IPS DF 6.9 (cell line): ENCODE results near the gene SIGMAR1.

Experiments
- DNase-seq: peaks from one replicate; pipeline ENCODE4 v3.0.0-alpha.2; 2013; ENCODE audit warnings: low read depth, low spot score
- H3K27ac ChIP-seq: one replicate; pipeline ENCODE4 v1.5.1; 2013; ENCODE audit warnings: low read length, control low read depth
- H3K27me3 ChIP-seq: 2 replicates; pipeline ENCODE4 v1.6.1; 2013; ENCODE audit warnings: mild to moderate bottlenecking, low read length; ENCODE audit not compliant: control insufficient read depth, insufficient read depth
- H3K36me3 ChIP-seq: 2 replicates; pipeline ENCODE4 v1.6.1; 2013; ENCODE audit warnings: low read length; ENCODE audit not compliant: control insufficient read depth, insufficient read depth
- H3K4me1 ChIP-seq: 2 replicates; pipeline ENCODE4 v1.6.1; 2013; ENCODE audit warnings: low read length; ENCODE audit not compliant: control insufficient read depth, insufficient read depth
- H3K4me3 ChIP-seq: 2 replicates; pipeline ENCODE4 v1.5.1; 2013; ENCODE audit warnings: mild to moderate bottlenecking, low read length
- H3K9me3 ChIP-seq: 2 replicates; pipeline ENCODE4 v1.6.1; 2013; ENCODE audit warnings: low read length, inconsistent platforms; ENCODE audit not compliant: control insufficient read depth, insufficient read depth
- WGBS: extraction: QIAGEN DNeasy Blood & Tissue Kit; methylation state at CpG from one replicate; pipeline ENCODE4 v1.1.7; 2013; ENCODE audit warnings: mixed read lengths, missing lambda C conversion rate; ENCODE audit not compliant: insufficient read length, insufficient coverage; 5-methylcytosine and 5-hydroxymethylcytosine counted together

SIGMAR1 gene

GRCh38 chr9:34601937-34602573, 35.5 kb downstream of the SIGMAR1 start:
- H3K27ac ChIP-seq, result no peak overlapping the region
- no peaks in the 10 kb centered on the region for H3K27me3 ChIP-seq
- no peak overlapping the region for H3K4me3 ChIP-seq
- no peaks in the 10 kb centered on the region for H3K4me1 ChIP-seq
- no peaks in the 10 kb centered on the region for H3K36me3 ChIP-seq
- WGBS, result no CpG with 5 or more reads among the region's 6 CpGs
- no peak for DNase-seq
- H3K9me3 ChIP-seq, result no peaks in the 10 kb centered on the region

GRCh38 chr9:34600908-34601307, 36.7 kb downstream of the SIGMAR1 start:
- H3K4me3 ChIP-seq, result no peak overlapping the region
- no peaks in the 10 kb centered on the region for H3K9me3 ChIP-seq
- no peaks in the 10 kb centered on the region for H3K27me3 ChIP-seq
- H3K36me3 ChIP-seq, result no peaks in the 10 kb centered on the region
- no peak overlapping the region for H3K27ac ChIP-seq
- WGBS, result no CpG with 5 or more reads among the region's 1 CpG
- H3K4me1 ChIP-seq, result no peaks in the 10 kb centered on the region
- DNase-seq, result no peak

- DNase-seq, result no peak
- WGBS, result no CpG with 5 or more reads among the region's 1 CpG
- H3K4me1 ChIP-seq, result no peaks in the 10 kb centered on the region
- H3K9me3 ChIP-seq, result no peaks in the 10 kb centered on the region
- H3K36me3 ChIP-seq, result no peaks in the 10 kb centered on the region
- H3K27ac ChIP-seq, result no peak overlapping the region
- no peaks in the 10 kb centered on the region for H3K27me3 ChIP-seq
- no peak overlapping the region for H3K4me3 ChIP-seq
Measured at GRCh38 chr9:34599546-34599945, 38.0 kb downstream of the SIGMAR1 start.

- Histone ChIP-seq H3K9me3 (no peaks in the 10 kb centered on the region), H3K36me3 (no peaks in the 10 kb centered on the region), H3K27ac (no peak overlapping the region), H3K4me1 (0 out of 2 replicates have a peak, but pooled peaks cover 1% of the 10 kb centered on the region), H3K27me3 (peaks cover 38% of the 10 kb centered on the region), H3K4me3 (no peak overlapping the region)
- WGBS, result no CpG with 5 or more reads among the region's 9 CpGs
- DNase-seq, result no peak
Measured at GRCh38 chr9:34594177-34594576, 43.4 kb downstream of the SIGMAR1 start.

- H3K4me3 ChIP-seq, result no peak overlapping the region
- no CpG with 5 or more reads among the region's 26 CpGs for WGBS
- H3K27ac ChIP-seq, result no peak overlapping the region
- H3K36me3 ChIP-seq, result no peaks in the 10 kb centered on the region
- H3K27me3 ChIP-seq, result peaks cover 50% of the 10 kb centered on the region
- no peaks in the 10 kb centered on the region for H3K9me3 ChIP-seq
- no peak for DNase-seq
- H3K4me1 ChIP-seq, result peaks cover 1% of the 10 kb centered on the region; the same call in 1 of the 2 replicates
Measured at GRCh38 chr9:34592895-34593601, 44.5 kb downstream of the SIGMAR1 start.

GRCh38 chr9:34591917-34592866, 45.4 kb downstream of the SIGMAR1 start:
- Histone ChIP-seq H3K4me3 (no peak overlapping the region), H3K36me3 (no peaks in the 10 kb centered on the region), H3K27me3 (peaks cover 58% of the 10 kb centered on the region), H3K27ac (no peak overlapping the region), H3K4me1 (peaks cover 1% of the 10 kb centered on the region; the same call in 1 of the 2 replicates), H3K9me3 (no peaks in the 10 kb centered on the region)
- WGBS, result no CpG with 5 or more reads among the region's 16 CpGs
- DNase-seq, result no peak

- WGBS, result no CpG with 5 or more reads among the region's 60 CpGs
- no peak for DNase-seq
Measured at GRCh38 chr9:34591248-34591916, 46.2 kb downstream of the SIGMAR1 start.

GRCh38 chr9:34590381-34591247, 47.0 kb downstream of the SIGMAR1 start:
- H3K27ac ChIP-seq, result no peak overlapping the region
- no peak for DNase-seq
- no CpG with 5 or more reads among the region's 40 CpGs for WGBS
- peak overlapping the region; percentile 83; the same call in 1 of the 2 replicates for H3K4me3 ChIP-seq
- no peaks in the 10 kb centered on the region for H3K9me3 ChIP-seq
- H3K36me3 ChIP-seq, result no peaks in the 10 kb centered on the region
- H3K27me3 ChIP-seq, result peaks cover 74% of the 10 kb centered on the region
- H3K4me1 ChIP-seq, result peaks cover 7% of the 10 kb centered on the region

More at GRCh38 chr9:34591248-34591916, 46.2 kb downstream of the SIGMAR1 start:
- H3K36me3 ChIP-seq, result no peaks in the 10 kb centered on the region
- peaks cover 66% of the 10 kb centered on the region for H3K27me3 ChIP-seq
- peaks cover 1% of the 10 kb centered on the region; the same call in 1 of the 2 replicates for H3K4me1 ChIP-seq
- peak overlapping the region; percentile 19; the same call in 1 of the 2 replicates for H3K4me3 ChIP-seq
- no peak overlapping the region for H3K27ac ChIP-seq
- no peaks in the 10 kb centered on the region for H3K9me3 ChIP-seq

- no peak for DNase-seq
- WGBS, result no CpG with 5 or more reads among the region's 104 CpGs
- peaks cover 82% of the 10 kb centered on the region for H3K27me3 ChIP-seq
- H3K27ac ChIP-seq, result no peak within 1 kb of the TSS
- no peaks in the 10 kb centered on the region for H3K36me3 ChIP-seq
- peak within 1 kb of the TSS; percentile 83; the same call in 1 of the 2 replicates for H3K4me3 ChIP-seq
- peaks cover 11% of the 10 kb centered on the region for H3K4me1 ChIP-seq
- H3K9me3 ChIP-seq, result no peaks in the 10 kb centered on the region
Measured at GRCh38 chr9:34589636-34590380, 47.8 kb downstream of the SIGMAR1 start, which contains the start of gene CNTFR. TSS of gene CNTFR (minus strand) at chr9:34589724. CDS start at chr9:34568981, 20,743 bp downstream.
